Measurements from ENCODE around the gene HYAL4. TPM values are rescaled to one million over a fixed set of nuclear protein-coding genes. Genes with fewer than 3 reads are reported as not detected.
"Not testable (repeated sequence)": the region's sequence is repeated elsewhere in the genome, so short reads cannot be mapped to it uniquely, and the experiment has no call there.

HYAL4 gene
- total RNA-seq, 2 donors from 2014 or later, result not detected

GRCh38 chr7:123856428-123856827, 11.5 kb downstream of the HYAL4 start:
- peak in 2 of 4 donors; percentile 14 to 39 for DNase-seq
- intact Hi-C loops (cut with DNase I); H3K27me3 ChIP-seq; H3K4me1 ChIP-seq; H3K9me3 ChIP-seq; H3K4me3 ChIP-seq; H3K27ac ChIP-seq; ATAC-seq; H3K36me3 ChIP-seq (replicated peaks in 1 of 2; ENCODE audit: insufficient read depth in 1 of 2, low read depth in 2 of 2): not testable (repeated sequence)
- peak in 1 of 7 experiments; percentile 10 for TF ChIP-seq CTCF (IDR thresholded peaks at IDR 0.05)
- WGBS, 2 donors, result 33% methylated on average over 1 of the region's 1 CpG

- no peak for ATAC-seq
- H3K4me1 ChIP-seq, result peaks cover 13% of the 10 kb centered on the region
- no peak overlapping the region for H3K4me3 ChIP-seq
- H3K27ac ChIP-seq, result no peak overlapping the region
- no peaks in the 10 kb centered on the region for H3K9me3 ChIP-seq
- no peak for DNase-seq
- intact Hi-C loops (cut with DNase I), result loop anchor here (10.0 kb wide), 2 partner anchors 66 to 186 kb away; no protein-coding TSS in a partner anchor
- no peak for TF ChIP-seq CTCF (IDR thresholded peaks at IDR 0.05)
- no peak for TF ChIP-seq POLR2A (IDR thresholded peaks at IDR 0.05)
- no peaks in the 10 kb centered on the region for H3K27me3 ChIP-seq
- H3K36me3 ChIP-seq (replicated peaks in 1 of 2; ENCODE audit: insufficient read depth in 1 of 2, low read depth in 2 of 2), result no peaks in the 10 kb centered on the region
These were observed 15.9 kb downstream of the HYAL4 start for GRCh38 chr7:123860848-123861247.

- no peaks in the 10 kb centered on the region for H3K9me3 ChIP-seq
- peaks cover 13% of the 10 kb centered on the region for H3K4me1 ChIP-seq
- intact Hi-C loops (cut with DNase I), result loop anchor here (10.0 kb wide), 2 partner anchors 68 to 188 kb away; no protein-coding TSS in a partner anchor
- no peaks in the 10 kb centered on the region for H3K27me3 ChIP-seq
- H3K27ac ChIP-seq, result no peak overlapping the region
- H3K36me3 ChIP-seq (replicated peaks in 1 of 2; ENCODE audit: insufficient read depth in 1 of 2, low read depth in 2 of 2), result no peaks in the 10 kb centered on the region
- no peak overlapping the region for H3K4me3 ChIP-seq
- TF ChIP-seq POLR2A (IDR thresholded peaks at IDR 0.05) (no peak), CTCF (IDR thresholded peaks at IDR 0.05) (no peak)
- ATAC-seq, result no peak
- no peak for DNase-seq
These were observed 17.8 kb downstream of the HYAL4 start for GRCh38 chr7:123862775-123863174.

GRCh38 chr7:123863461-123863860, 18.5 kb downstream of the HYAL4 start:
- 89 to 95% methylated on average over 1 of the region's 1 CpG for WGBS, 2 donors
- ATAC-seq (no peak), DNase-seq (no peak)
- Histone ChIP-seq H3K27me3 (no peaks in the 10 kb centered on the region), H3K9me3 (no peaks in the 10 kb centered on the region), H3K4me3 (no peak overlapping the region), H3K4me1 (peaks cover 13% of the 10 kb centered on the region), H3K27ac (no peak overlapping the region), H3K36me3 (replicated peaks in 1 of 2; ENCODE audit: insufficient read depth in 1 of 2, low read depth in 2 of 2) (no peaks in the 10 kb centered on the region)
- no peak for TF ChIP-seq CTCF (IDR thresholded peaks at IDR 0.05)
- no peak for TF ChIP-seq POLR2A (IDR thresholded peaks at IDR 0.05)
- intact Hi-C loops (cut with DNase I), result loop anchor here (10.0 kb wide), 2 partner anchors 69 to 189 kb away; no protein-coding TSS in a partner anchor

GRCh38 chr7:123864012-123864411, 19.0 kb downstream of the HYAL4 start:
- intact Hi-C loops (cut with DNase I), result loop anchor here (10.0 kb wide), 2 partner anchors 69 to 189 kb away; no protein-coding TSS in a partner anchor
- no peaks in the 10 kb centered on the region for H3K9me3 ChIP-seq
- no peak for DNase-seq
- no peaks in the 10 kb centered on the region for H3K27me3 ChIP-seq
- WGBS, 2 donors, result 20 to 21% methylated on average over 1 of the region's 1 CpG
- no peak for ATAC-seq
- TF ChIP-seq POLR2A (IDR thresholded peaks at IDR 0.05), result no peak
- no peak overlapping the region for H3K4me3 ChIP-seq
- H3K36me3 ChIP-seq (replicated peaks in 1 of 2; ENCODE audit: insufficient read depth in 1 of 2, low read depth in 2 of 2), result no peaks in the 10 kb centered on the region
- peaks cover 13% of the 10 kb centered on the region for H3K4me1 ChIP-seq
- no peak overlapping the region for H3K27ac ChIP-seq

All from body of pancreas (tissue), 4 donors.